Endothelial cell (in vitro differentiated cells): ENCODE measurements around the gene HRH4. TPM values are rescaled to one million over a fixed set of nuclear protein-coding genes. Genes with fewer than 3 reads are reported as not detected.

Experiments used
- DNase-seq: peaks from one replicate; pipeline ENCODE4 v3.0.0; 2021; ENCODE audit warnings: low spot score
- H3K27ac Mint-ChIP-seq: one replicate; pipeline ENCODE4 v1.8.0; 2021; ENCODE audit warnings: mixed read lengths, inconsistent platforms; ENCODE audit not compliant: unreplicated experiment
- H3K27me3 Mint-ChIP-seq: one replicate; pipeline ENCODE4 v1.8.0; 2021; ENCODE audit warnings: mild to moderate bottlenecking, moderate library complexity, mixed read lengths, inconsistent platforms; ENCODE audit not compliant: unreplicated experiment
- H3K36me3 Mint-ChIP-seq: one replicate; pipeline ENCODE4 v1.8.0; 2021; ENCODE audit warnings: mild to moderate bottlenecking, low read depth, mixed read lengths, inconsistent platforms; ENCODE audit not compliant: unreplicated experiment
- H3K4me1 Mint-ChIP-seq: one replicate; pipeline ENCODE4 v1.8.0; 2021; ENCODE audit warnings: mild to moderate bottlenecking, mixed read lengths, inconsistent platforms; ENCODE audit not compliant: unreplicated experiment
- H3K4me3 Mint-ChIP-seq: one replicate; pipeline ENCODE4 v1.8.0; 2021; ENCODE audit warnings: mild to moderate bottlenecking, mixed read lengths, inconsistent platforms; ENCODE audit not compliant: unreplicated experiment
- H3K9me3 Mint-ChIP-seq: one replicate; pipeline ENCODE4 v1.8.0; 2021; ENCODE audit warnings: mixed read lengths, inconsistent platforms; ENCODE audit not compliant: unreplicated experiment
- total RNA-seq: library from RNA; stranded (reverse); fragmentation: NEBNext Ultra II Directional; extraction: Animal tissue kit (Norgen Biotek cat#: 25700); gene quantifications from one replicate; pipeline ENCODE4 v1.2.1, GENCODE V29; 2021; ENCODE audit not compliant: unreplicated experiment
- TF ChIP-seq, protein P1 (sequence below): fragments of 200-600 bp; sonication (generic); IDR thresholded peaks from one replicate; pipeline ENCODE4 v1.5.0; 2021; ENCODE audit warnings: antibody characterized with exemption; ENCODE audit not compliant: unreplicated experiment

Gene HRH4
- total RNA-seq, 1 donor from 2014 or later: not detected

DNA sequence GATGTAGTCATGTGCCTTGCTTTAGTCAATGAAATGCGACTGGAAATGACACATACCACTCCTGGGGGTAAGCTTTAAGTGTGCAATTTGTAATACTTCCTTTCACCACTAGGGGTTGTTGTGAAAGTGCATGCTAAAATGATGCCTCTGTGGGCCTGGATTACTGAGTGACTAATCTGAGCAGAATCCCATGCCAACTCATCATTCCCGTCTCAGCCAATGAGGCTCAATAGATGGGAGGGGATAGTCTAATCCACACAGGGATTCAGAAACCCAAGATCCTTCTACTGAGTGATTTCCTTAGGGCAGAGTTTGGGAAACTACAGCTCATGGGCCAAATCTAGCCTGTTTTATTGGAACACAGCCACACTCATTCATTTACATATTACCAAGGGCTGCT lies 54.0 kb downstream of the HRH4 start:
- DNase-seq: no peak
- H3K4me3 Mint-ChIP-seq: no peak overlapping the region
- no peaks in the 10 kb centered on the region for H3K4me1 Mint-ChIP-seq
- H3K27ac Mint-ChIP-seq: no peak overlapping the region
- TF ChIP-seq, protein P1, sequence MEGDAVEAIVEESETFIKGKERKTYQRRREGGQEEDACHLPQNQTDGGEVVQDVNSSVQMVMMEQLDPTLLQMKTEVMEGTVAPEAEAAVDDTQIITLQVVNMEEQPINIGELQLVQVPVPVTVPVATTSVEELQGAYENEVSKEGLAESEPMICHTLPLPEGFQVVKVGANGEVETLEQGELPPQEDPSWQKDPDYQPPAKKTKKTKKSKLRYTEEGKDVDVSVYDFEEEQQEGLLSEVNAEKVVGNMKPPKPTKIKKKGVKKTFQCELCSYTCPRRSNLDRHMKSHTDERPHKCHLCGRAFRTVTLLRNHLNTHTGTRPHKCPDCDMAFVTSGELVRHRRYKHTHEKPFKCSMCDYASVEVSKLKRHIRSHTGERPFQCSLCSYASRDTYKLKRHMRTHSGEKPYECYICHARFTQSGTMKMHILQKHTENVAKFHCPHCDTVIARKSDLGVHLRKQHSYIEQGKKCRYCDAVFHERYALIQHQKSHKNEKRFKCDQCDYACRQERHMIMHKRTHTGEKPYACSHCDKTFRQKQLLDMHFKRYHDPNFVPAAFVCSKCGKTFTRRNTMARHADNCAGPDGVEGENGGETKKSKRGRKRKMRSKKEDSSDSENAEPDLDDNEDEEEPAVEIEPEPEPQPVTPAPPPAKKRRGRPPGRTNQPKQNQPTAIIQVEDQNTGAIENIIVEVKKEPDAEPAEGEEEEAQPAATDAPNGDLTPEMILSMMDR: peak; percentile 93
- no peaks in the 10 kb centered on the region for H3K27me3 Mint-ChIP-seq
- H3K36me3 Mint-ChIP-seq: no peaks in the 10 kb centered on the region
- H3K9me3 Mint-ChIP-seq: no peaks in the 10 kb centered on the region

DNA sequence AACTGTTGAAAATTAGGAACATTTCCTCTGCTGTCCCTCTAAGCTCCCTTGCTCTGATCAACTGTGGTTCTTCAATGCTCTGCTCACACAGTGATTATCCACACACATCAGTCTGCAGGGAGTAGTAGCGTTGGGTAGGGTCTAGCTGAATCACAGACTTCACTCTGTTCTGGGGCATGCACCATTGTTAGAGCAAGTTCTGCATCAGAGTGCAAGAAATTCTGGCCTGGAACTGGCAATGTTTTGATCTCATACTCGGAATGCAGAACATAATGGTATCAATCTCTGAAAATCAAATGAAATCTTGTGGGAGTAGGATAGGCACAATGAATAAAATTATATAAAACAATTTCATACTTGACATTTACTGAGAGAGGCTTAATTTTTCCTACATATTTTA lies 55.3 kb downstream of the HRH4 start:
- Mint-ChIP-seq H3K4me1 (no peaks in the 10 kb centered on the region), H3K27ac (no peak overlapping the region), H3K27me3 (no peaks in the 10 kb centered on the region), H3K36me3 (no peaks in the 10 kb centered on the region), H3K9me3 (no peaks in the 10 kb centered on the region), H3K4me3 (no peak overlapping the region)
- TF ChIP-seq, protein P1: no peak
- no peak for DNase-seq

DNA sequence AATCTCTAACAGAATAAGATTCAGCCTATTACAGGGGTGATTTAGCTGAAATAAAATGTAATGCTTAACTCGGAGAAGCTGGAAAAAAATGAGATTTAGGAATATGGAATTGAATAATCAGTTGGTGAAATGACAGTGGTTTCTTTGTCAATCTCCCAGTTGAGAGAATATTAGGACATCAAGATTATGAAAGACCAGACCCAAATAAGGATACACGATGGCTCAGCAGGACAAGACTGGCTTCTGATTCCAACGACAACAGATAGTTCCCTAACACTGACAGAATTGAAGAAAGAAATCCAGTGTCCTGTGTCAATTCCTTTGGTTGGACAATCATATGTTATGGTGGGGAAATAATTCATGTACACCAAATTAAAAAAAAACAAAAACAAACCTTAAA lies 55.8 kb downstream of the HRH4 start:
- H3K9me3 Mint-ChIP-seq: no peaks in the 10 kb centered on the region
- no peak overlapping the region for H3K4me3 Mint-ChIP-seq
- H3K4me1 Mint-ChIP-seq: no peaks in the 10 kb centered on the region
- DNase-seq: no peak
- no peaks in the 10 kb centered on the region for H3K36me3 Mint-ChIP-seq
- no peaks in the 10 kb centered on the region for H3K27me3 Mint-ChIP-seq
- TF ChIP-seq, protein P1: no peak
- no peak overlapping the region for H3K27ac Mint-ChIP-seq

DNA sequence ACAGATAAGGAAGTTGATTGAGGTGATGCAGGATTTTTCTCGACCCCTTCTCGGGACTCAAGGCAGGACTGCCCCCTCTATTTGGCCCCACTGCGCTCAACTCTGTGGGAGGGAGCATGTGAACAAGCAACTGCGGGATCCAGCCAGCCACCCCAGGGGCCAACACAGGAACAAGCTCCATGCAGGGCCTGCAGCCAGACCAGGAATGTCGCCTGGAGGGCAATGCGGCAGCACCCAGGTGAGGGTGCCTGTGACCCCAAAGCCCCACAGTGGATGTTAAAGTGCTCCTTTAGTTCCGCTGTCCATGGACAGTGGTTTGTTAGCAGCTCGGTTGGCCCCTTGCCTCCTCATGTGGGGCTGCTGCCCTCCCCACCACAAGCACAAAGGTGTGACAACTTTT lies 57.1 kb downstream of the HRH4 start:
- Mint-ChIP-seq H3K4me3 (no peak overlapping the region), H3K27me3 (no peaks in the 10 kb centered on the region), H3K4me1 (no peaks in the 10 kb centered on the region), H3K27ac (no peak overlapping the region), H3K9me3 (no peaks in the 10 kb centered on the region), H3K36me3 (no peaks in the 10 kb centered on the region)
- TF ChIP-seq, protein P1: no peak
- no peak for DNase-seq

DNA sequence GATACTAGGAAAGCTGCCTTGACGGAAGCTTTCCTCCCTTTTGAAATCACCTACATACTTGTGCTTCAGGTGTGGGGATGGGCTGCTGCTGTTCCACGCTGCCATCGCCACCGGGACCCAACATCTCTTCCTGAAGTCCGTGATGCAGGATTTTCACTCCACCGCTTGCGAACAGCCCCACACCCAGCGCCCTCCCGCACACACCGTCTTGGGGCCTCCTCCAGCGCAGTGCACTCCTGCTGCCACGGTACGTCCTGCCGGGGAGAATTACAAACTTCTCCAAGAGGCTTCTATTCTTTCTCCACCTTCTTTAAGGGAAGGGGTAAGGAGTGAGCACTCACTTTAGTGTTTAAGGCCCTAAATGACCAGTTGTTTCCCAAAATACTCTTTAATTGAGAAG lies 58.2 kb downstream of the HRH4 start:
- DNase-seq: no peak
- no peaks in the 10 kb centered on the region for H3K9me3 Mint-ChIP-seq

More for the DNA sequence above, 58.2 kb downstream of the HRH4 start:
- Mint-ChIP-seq H3K36me3 (no peaks in the 10 kb centered on the region), H3K4me3 (no peak overlapping the region), H3K27ac (no peak overlapping the region), H3K27me3 (no peaks in the 10 kb centered on the region), H3K4me1 (no peaks in the 10 kb centered on the region)
- TF ChIP-seq, protein P1: no peak

Other genes starting within 250 kb of the HRH4 start
- 16.4 TPM for gene OSBPL1A, start 62.8 kb upstream of the HRH4 start, total RNA-seq
- gene IMPACT, start 34.0 kb upstream of the HRH4 start, total RNA-seq: 35.4 TPM